GM20000 (cell line): ENCODE results near the gene SMARCAL1.

Source experiments
- DNase-seq: peaks from one replicate; pipeline ENCODE4 v3.0.0; 2012; ENCODE audit warnings: low spot score
- CTCF ChIP-seq: IDR thresholded peaks from 2 replicates; pipeline ENCODE4 v1.5.1; 2012; ENCODE audit warnings: mild to moderate bottlenecking, control low read depth; ENCODE audit errors: extremely low read depth, missing control alignments

The SMARCAL1 gene

GRCh38 chr2:216410550-216410949 is 1.7 kb upstream of the SMARCAL1 start:
- no peak for DNase-seq
- no peak for TF ChIP-seq CTCF

- DNase-seq = no peak
- TF ChIP-seq CTCF = no peak
These were observed 1.6 kb downstream of the SMARCAL1 start for GRCh38 chr2:216413882-216414281.

GRCh38 chr2:216414772-216415319 is 2.6 kb downstream of the SMARCAL1 start:
- TF ChIP-seq CTCF = no peak
- no peak for DNase-seq

GRCh38 chr2:216415541-216415940 is 3.3 kb downstream of the SMARCAL1 start:
- DNase-seq = no peak
- TF ChIP-seq CTCF = no peak

- no peak for DNase-seq
- TF ChIP-seq CTCF = no peak
These were observed 4.5 kb downstream of the SMARCAL1 start for GRCh38 chr2:216416571-216417307.

- no peak for TF ChIP-seq CTCF
- no peak for DNase-seq
These were observed 6.7 kb downstream of the SMARCAL1 start for GRCh38 chr2:216418981-216419380.

GRCh38 chr2:216420367-216421101 is 8.2 kb downstream of the SMARCAL1 start:
- DNase-seq = no peak
- no peak for TF ChIP-seq CTCF
